ENCODE results near the gene HYLS1.
"Not testable (repeated sequence)": the region's sequence is repeated elsewhere in the genome, so short reads cannot be mapped to it uniquely, and the experiment has no call there.

HYLS1 gene

DNA sequence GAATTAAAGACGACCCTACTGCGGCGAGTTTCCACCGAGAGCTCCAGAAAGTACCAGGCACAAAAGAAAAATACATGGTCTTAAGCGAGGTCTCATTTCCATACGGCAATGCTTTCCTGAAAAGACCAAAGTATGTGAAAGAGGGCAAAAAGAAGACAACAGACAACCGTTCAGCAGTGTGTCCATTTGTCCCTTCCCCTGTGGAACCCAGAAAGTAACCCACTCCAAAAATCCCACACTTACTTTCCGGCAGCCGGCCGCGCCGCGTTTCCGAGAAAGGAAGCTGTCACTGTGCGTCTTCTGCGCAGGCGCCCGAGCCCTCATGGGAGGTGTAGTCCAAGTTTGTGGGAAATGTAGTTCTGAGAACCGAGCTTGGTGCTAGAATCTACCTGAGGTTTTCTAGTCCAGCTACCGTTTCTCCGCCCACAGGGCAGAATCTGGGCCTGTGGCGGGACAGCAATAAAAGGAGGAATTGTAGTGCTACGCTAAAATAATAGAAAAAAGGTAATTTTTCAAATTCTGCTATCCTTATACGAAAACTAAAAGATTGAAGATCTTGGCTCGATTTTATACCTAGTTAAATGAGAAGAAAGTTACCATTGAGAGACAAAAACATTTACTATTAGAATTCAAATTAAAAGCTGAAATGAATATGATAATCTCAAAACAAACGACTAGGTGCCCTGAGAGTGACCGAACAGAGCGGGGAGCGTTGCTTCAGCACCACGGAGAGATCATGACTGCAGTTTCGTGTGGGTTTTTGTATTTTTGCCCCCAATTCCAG is 15.7 kb downstream of the HYLS1 start, which contains the start of gene PUS3:
Gene PUS3, minus strand, starts transcription at position 280 of the 784 bp plus-strand sequence. CDS start 6,922 bp downstream, outside the sequence.
- TF ChIP-seq, protein P1, sequence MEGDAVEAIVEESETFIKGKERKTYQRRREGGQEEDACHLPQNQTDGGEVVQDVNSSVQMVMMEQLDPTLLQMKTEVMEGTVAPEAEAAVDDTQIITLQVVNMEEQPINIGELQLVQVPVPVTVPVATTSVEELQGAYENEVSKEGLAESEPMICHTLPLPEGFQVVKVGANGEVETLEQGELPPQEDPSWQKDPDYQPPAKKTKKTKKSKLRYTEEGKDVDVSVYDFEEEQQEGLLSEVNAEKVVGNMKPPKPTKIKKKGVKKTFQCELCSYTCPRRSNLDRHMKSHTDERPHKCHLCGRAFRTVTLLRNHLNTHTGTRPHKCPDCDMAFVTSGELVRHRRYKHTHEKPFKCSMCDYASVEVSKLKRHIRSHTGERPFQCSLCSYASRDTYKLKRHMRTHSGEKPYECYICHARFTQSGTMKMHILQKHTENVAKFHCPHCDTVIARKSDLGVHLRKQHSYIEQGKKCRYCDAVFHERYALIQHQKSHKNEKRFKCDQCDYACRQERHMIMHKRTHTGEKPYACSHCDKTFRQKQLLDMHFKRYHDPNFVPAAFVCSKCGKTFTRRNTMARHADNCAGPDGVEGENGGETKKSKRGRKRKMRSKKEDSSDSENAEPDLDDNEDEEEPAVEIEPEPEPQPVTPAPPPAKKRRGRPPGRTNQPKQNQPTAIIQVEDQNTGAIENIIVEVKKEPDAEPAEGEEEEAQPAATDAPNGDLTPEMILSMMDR (IDR thresholded peaks at IDR 0.05; ENCODE audit: control extremely low read depth, extremely low read depth, low read depth, missing control alignments) = no peak
- ChIA-PET POLR2A (interaction anchor here (0.7 to 1.0 kb wide), 2 partner anchors 10 to 16 kb away, joined by 3 to 5 read pairs; partner anchors contain the start of gene HYLS1), CTCF (interaction anchor here (0.9 to 2.7 kb wide), 8 partner anchors 8 to 290 kb away, joined by 3 to 8 read pairs (median 3); partner anchors contain the start of gene HYLS1)
- DNase-seq (ENCODE audit: extremely low spot score) = peak; percentile 91

DNA sequence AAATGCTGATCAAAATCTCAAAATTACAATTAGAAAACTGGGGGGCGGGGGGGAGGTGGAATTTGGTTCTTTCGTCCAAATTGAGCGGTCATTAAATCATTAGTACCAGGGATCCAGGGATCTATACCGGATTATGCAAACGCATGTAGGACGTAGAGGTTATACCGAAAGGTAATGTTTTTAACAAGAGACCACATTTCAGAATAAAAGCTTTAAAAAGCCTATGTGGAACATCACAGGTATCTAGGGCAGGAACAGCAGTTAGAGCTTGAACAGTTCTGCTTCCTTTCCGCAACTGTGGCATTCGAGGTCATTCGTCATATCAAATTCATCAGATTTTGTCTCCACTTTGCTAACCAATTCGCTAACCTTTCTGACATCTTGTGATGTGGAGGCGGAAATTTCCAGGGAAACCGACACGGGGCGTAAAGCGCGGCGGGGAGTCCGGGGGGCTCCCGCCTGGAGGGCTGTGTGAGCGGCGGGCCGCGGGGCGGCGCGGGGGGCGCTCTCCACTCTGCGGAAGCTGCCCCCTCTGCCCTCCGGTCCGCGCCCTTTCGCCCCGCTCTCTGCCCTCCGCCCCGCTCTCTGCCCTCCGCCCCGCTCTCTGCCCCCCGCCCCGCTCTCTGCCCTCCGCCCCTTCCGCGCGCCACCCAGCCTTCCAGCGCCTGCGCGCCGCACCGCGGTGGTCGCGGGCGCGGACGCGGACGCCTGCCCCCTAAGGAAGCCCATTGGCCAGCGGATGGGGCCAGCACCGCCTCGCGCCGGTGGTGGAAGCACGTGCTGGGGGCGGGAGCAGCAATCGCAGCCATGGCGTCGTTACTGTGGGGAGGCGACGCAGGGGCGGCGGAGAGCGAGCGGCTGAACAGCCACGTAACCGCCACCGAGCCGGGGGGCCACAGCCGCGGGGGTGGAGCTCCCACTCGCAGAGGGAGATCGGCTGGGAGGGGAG is 16.5 kb downstream of the HYLS1 start, which contains the start of gene DDX25:
Gene DDX25, plus strand, starts transcription at position 798 of the 949 bp plus-strand sequence. Its CDS starts 10 bp downstream, at position 808.
- TF ChIP-seq, protein P1 (IDR thresholded peaks at IDR 0.05; ENCODE audit: control extremely low read depth, extremely low read depth, low read depth, missing control alignments) = no peak
- ChIA-PET CTCF (interaction anchor here (1.2 to 2.7 kb wide), 2 partner anchors 14 to 289 kb away, joined by 3 to 8 read pairs; no protein-coding TSS in a partner anchor), POLR2A (interaction anchor here (0.7 kb wide), 1 partner anchor 16 kb away, joined by 3 read pairs; the partner anchor contains the start of gene HYLS1)
- no peak for DNase-seq (ENCODE audit: extremely low spot score)

DNA sequence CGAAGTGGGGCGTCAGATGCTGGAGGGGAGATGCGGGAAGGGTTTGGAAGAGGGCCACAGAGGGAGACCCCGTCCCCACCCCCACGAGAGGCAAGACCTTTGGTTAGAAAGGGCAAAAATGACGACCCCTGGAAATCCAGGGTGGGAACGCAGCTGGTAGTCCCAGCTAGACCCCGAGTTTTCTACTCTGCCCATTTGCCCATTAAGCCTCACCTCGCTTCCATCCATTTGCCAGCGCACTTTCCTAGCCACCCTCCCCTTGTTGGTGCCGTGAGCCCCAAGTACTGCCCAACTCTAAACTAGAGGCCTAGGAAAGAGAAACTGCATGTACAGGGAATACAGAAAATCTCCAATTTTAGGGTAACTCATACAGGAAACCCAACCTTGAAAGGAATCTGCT is 17.2 kb downstream of the HYLS1 start:
- TF ChIP-seq, protein P1 (IDR thresholded peaks at IDR 0.05; ENCODE audit: control extremely low read depth, extremely low read depth, low read depth, missing control alignments) = no peak
- ChIA-PET POLR2A (no interaction called here), CTCF (interaction anchor here (2.7 kb wide), 1 partner anchor 289 kb away, joined by 8 read pairs; no protein-coding TSS in a partner anchor)
- no peak for DNase-seq (ENCODE audit: extremely low spot score)

DNA sequence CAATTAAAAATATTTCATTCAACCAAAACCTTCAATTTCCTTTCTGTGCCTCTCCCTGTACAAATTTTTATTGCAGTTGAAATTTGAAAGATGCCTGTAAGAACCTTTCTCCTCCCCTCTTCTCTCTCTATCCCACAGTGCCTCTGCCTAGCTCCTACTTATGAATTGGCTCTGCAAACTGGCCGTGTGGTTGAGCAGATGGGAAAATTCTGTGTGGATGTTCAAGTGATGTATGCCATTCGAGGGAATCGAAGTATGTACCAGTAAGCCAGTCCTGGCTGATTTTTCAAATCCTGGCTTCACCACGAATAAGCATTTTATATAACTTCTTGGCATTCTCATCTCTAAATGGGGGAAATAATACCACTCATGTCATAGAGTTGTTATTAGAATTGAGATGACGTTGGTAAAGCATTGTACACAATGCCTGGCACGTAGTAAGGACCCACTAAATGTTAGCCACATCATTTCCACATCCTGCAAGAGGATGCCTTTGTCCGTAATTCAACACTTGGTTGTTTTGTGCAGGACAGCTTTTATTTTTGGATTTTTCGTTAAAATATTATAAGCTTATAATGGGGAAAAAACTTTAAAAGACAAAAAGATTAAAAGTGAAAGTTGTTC is 22.9 kb downstream of the HYLS1 start:
- CTCF ChIA-PET = interaction anchor here (1.1 kb wide), 1 partner anchor 18 kb away, joined by 3 read pairs; no protein-coding TSS in a partner anchor
- DNase-seq (ENCODE audit: extremely low spot score) = no peak
- TF ChIP-seq, protein P1 (IDR thresholded peaks at IDR 0.05; ENCODE audit: control extremely low read depth, extremely low read depth, low read depth, missing control alignments) = no peak
- POLR2A ChIA-PET = no interaction called here

DNA sequence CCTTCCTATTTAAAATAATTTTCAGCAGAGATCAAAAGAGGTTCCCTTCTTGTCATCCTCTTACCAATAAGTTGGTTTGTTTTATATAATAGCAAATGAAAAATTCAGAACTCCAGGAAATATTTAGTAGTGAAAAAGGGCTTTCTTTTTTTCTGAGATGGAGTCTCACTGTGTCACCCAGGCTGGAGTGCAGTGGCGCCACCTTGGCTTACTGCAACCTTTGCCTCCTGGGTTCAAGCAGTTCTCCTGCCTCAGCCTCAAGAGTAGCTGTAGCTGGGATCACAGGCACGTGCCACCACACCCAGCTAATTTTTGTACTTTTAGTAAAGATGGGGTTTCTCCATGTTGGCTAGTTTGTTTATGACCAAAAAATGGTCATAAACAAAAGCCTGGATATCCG is 27.1 kb downstream of the HYLS1 start:
- POLR2A ChIA-PET; DNase-seq (ENCODE audit: extremely low spot score): not testable (repeated sequence)
- CTCF ChIA-PET = interaction anchor here (1.0 to 2.3 kb wide), 2 partner anchors 8 to 9 kb away, joined by 3 to 8 read pairs; no protein-coding TSS in a partner anchor

DNA sequence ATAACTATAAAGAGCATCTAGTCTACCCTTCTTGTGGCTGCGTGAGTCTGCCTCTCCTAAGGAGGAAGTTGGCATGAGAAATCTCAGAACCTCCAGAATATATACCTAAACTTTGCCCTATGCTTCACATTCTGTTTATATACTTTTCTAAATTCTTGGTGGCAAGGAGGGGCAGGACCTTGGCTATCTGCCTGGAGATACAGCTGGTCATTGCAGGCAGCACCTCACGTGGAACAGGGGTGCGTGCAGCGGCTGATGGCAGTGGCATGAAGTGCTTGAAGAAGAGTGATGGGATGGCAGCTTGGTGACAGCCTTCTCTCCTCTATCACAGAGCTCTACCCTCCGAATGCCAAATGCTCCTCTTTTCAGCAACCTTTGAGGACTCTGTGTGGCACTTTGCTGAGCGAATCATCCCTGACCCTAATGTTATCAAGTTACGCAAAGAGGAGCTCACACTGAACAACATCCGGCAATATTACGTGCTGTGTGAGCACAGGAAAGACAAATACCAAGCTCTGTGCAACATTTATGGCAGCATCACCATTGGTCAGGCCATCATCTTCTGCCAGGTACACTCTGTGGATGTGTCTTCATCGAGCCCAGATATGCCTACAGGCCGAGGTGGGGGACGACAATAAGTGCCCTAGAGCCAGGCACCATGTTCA is 29.3 kb downstream of the HYLS1 start:
- TF ChIP-seq, protein P1 (IDR thresholded peaks at IDR 0.05; ENCODE audit: control extremely low read depth, extremely low read depth, low read depth, missing control alignments) = no peak
- no peak for DNase-seq (ENCODE audit: extremely low spot score)
- CTCF ChIA-PET = interaction anchor here (0.9 to 1.9 kb wide), 5 partner anchors 9 to 281 kb away, joined by 3 to 8 read pairs (median 3); no protein-coding TSS in a partner anchor
- POLR2A ChIA-PET = no interaction called here
